HG02885 (cell line): ENCODE data around the gene SOCS1.
"Not testable (repeated sequence)": the region's sequence is repeated elsewhere in the genome, so short reads cannot be mapped to it uniquely, and the experiment has no call there.

Source experiments
- ATAC-seq: cut with Tn5 transposase; IDR thresholded peaks from one replicate; pipeline ENCODE4 v1.9.1; 2021; ENCODE audit warnings: mild to moderate bottlenecking; ENCODE audit not compliant: unreplicated experiment, poor library complexity

Gene SOCS1

GRCh38 chr16:11255737-11256660 is at the start of gene SOCS1:
Gene SOCS1 (minus strand): TSS chr16:11256204. CDS start chr16:11255478, 726 bp downstream.
- ATAC-seq = peak; percentile 64

DNA sequence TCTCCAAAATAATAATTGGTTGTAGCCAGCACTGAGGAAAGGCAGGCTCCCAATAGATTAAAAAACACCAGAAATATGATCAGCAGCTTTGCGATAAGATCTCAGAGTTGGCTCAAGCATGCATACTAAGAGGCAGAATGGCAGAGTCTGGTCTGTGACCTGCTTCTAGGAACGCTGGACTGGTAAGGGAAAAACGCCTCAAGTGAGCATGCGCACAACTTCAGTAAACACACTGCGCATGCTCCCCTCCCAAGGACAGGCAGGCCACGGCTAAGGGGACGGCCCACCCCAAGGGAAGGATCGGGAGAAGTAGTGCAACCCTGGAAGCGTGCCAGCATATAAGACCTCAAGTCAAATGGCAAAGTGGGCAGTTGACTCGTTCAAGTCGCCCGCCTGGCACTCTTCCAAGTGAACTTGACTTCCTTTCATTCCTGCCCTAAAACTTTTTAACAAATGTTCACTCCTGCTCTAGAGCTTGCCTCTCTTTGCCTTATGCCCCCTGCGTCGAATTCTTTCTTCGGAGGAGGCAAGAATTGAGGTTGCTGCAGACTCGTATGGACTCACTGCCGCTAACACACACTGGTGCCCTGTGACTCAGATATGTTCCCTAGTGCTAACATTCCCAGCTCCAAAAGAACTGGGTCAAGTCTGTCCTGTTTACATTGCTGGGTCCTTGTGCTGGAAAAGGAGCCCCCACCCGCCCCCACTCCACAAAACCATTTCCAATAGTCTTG is 47.6 kb upstream of the SOCS1 start:
- ATAC-seq = no peak

DNA sequence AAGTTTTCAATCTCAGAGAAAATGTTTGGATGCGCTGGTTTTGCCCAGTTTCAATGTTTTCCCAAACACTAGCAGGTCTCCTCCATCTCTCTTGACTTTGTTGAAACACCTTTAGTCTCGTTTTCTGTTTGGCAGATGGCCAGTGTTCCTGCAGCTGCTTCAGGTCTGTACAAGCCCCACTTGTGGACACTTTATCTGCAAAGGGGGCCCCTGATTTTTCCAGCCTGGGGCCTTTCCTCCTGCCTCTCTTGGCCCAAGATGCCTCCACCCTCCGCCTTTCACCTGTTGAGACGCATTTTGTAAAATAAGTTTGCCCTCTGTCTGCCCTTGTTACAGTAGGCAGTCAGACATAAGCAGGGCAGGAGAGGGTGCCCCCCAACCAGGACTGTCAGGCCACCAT is 47.0 kb upstream of the SOCS1 start:
- ATAC-seq = no peak

GRCh38 chr16:11301645-11302501 is 45.9 kb upstream of the SOCS1 start:
- ATAC-seq = no peak

GRCh38 chr16:11300560-11300892 is 44.5 kb upstream of the SOCS1 start:
- no peak for ATAC-seq

GRCh38 chr16:11299865-11300559 is 44.0 kb upstream of the SOCS1 start:
- no peak for ATAC-seq

- ATAC-seq = peak; percentile 40
Measured at GRCh38 chr16:11298950-11299547, 43.0 kb upstream of the SOCS1 start.

- no peak for ATAC-seq
Measured at GRCh38 chr16:11298143-11298900, 42.3 kb upstream of the SOCS1 start.

DNA sequence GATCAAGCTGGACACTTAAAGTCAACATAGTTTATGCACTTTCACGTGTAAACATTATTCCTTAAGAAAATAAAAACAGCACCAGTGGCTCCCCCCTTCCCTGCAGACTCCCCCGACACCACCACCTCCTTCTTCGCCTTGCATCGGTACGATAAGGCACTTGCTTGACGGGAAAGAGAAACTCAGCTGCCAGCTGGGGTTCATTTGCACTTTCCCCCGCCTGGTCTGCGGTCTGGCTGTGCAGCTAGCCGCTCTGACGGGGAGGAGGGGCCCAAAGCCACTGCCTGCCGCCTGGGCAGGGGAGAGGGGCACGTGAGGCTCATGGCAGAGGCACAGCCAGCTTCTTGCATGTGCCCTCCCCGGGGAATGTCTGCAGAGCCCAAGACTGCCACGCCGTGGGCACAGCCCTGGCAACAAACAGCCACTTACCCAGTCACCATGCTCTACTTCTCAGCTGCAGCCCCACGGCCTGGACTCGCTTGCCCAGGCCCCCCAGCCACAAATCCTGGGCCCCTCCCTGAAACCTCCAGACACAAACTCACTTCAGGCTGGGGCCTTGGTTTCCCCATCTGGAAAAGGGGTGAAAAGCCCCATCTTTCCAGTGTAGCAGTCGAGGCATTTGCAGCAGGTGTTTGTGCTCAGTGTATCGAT is 41.6 kb upstream of the SOCS1 start:
- ATAC-seq = peak; percentile 79

- peak; percentile 25 for ATAC-seq
Measured at GRCh38 chr16:11296706-11297491, 40.9 kb upstream of the SOCS1 start.

- ATAC-seq = no peak
Measured at GRCh38 chr16:11296351-11296705, 40.3 kb upstream of the SOCS1 start.

DNA sequence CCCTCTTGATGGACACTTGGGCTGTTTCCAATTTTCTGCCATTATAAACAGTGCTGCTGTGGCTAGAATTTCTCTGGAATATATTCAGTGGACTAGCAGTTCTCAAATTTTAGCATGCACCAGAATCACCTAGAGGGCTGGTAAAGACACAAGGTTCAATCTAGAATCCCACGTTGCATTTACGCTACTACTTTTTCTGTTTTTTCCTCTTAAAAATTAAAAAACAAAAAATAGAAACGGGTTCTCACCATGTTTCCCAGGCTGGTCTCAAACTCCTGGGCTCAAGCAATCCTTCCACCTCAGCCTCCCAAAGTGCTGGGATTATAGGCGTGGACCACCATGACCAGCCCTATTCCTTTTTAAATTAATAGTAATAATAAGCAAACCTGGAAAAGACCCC is 39.7 kb upstream of the SOCS1 start:
- ATAC-seq = no peak

GRCh38 chr16:11292076-11292748 is 36.2 kb upstream of the SOCS1 start:
- ATAC-seq = no peak

GRCh38 chr16:11291091-11291703 is 35.2 kb upstream of the SOCS1 start:
- no peak for ATAC-seq

- ATAC-seq = no peak
Measured at GRCh38 chr16:11290102-11290893, 34.3 kb upstream of the SOCS1 start.

DNA sequence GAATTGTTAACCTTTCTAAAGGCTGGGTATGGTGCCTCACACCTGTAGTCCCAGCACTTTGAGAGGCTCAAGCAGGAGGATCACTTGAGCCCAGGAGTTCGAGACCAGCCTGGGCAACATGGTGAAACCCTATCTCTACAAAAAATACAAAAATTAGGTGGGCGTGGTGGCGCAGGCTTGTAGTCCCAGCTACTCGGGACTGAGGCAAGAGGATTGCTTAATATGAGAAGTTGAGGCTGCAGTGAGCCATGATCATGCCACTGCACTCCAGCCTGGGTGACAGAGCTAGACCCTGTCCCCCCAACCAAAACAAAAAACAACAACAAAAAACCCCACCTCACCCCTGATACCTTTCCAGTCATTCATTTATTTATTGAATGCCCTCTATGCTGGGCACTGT is 33.7 kb upstream of the SOCS1 start:
- not testable (repeated sequence) for ATAC-seq
